GM13977 (cell line): ENCODE data around the gene KLHL18.
"Not testable (repeated sequence)": the region's sequence is repeated elsewhere in the genome, so short reads cannot be mapped to it uniquely, and the experiment has no call there.

Source experiments
- DNase-seq: peaks from one replicate; pipeline ENCODE4 v3.0.0; 2012; ENCODE audit warnings: low spot score
- CTCF ChIP-seq: IDR thresholded peaks from 2 replicates; pipeline ENCODE4 v1.5.1; 2012; ENCODE audit warnings: mild to moderate bottlenecking, control low read depth; ENCODE audit not compliant: insufficient read depth; ENCODE audit errors: extremely low read depth, missing control alignments
- in situ Hi-C: fragments of 300-500 bp; cut with MboI; formaldehyde crosslinking; loops from one replicate; pipeline ENCODE4 v1.12.0; 2022; ENCODE audit warnings: low sequenced_read_pairs, low pct_unique_long_range_greater_than_20kb, mixed read lengths, inconsistent platforms; ENCODE audit not compliant: unreplicated experiment

Gene KLHL18

GRCh38 chr3:47367631-47368030 lies 84.9 kb downstream of the KLHL18 start:
- no peak for DNase-seq
- in situ Hi-C loops = loop anchor here (10.0 to 25.0 kb wide), 2 partner anchors 455 to 653 kb away; partner anchors contain the start of gene PRSS50
- no peak for TF ChIP-seq CTCF

GRCh38 chr3:47370020-47370419 lies 87.3 kb downstream of the KLHL18 start:
- in situ Hi-C loops = loop anchor here (25.0 kb wide), 1 partner anchor 458 kb away; no protein-coding TSS in a partner anchor

GRCh38 chr3:47370887-47371697 lies 88.3 kb downstream of the KLHL18 start:
- DNase-seq = peak; percentile 73
- peak; percentile 45 for TF ChIP-seq CTCF
- in situ Hi-C loops = loop anchor here (25.0 kb wide), 1 partner anchor 459 kb away; no protein-coding TSS in a partner anchor

More at GRCh38 chr3:47370020-47370419, 87.3 kb downstream of the KLHL18 start:
- DNase-seq = not testable (repeated sequence)

GRCh38 chr3:47374587-47374986 lies 91.8 kb downstream of the KLHL18 start:
- in situ Hi-C loops = loop anchor here (25.0 kb wide), 1 partner anchor 462 kb away; no protein-coding TSS in a partner anchor
- DNase-seq = no peak

GRCh38 chr3:47376393-47376792 lies 93.6 kb downstream of the KLHL18 start:
- in situ Hi-C loops = no loop called here
- DNase-seq = no peak
- no peak for TF ChIP-seq CTCF

More at GRCh38 chr3:47374587-47374986, 91.8 kb downstream of the KLHL18 start:
- no peak for TF ChIP-seq CTCF

- in situ Hi-C loops = no loop called here
- no peak for TF ChIP-seq CTCF
- no peak for DNase-seq
Measured at GRCh38 chr3:47377186-47377585, 94.4 kb downstream of the KLHL18 start.

- in situ Hi-C loops = no loop called here
- no peak for DNase-seq
- TF ChIP-seq CTCF = no peak
Measured at GRCh38 chr3:47378869-47379268, 96.1 kb downstream of the KLHL18 start.
